Activated T-cell treated with anti-CD3 and anti-CD28 coated beads, Interleukin-2, amount 50 U/mL, for 4 hours (primary cell): ENCODE data around the gene ALKBH2. TPM values are rescaled to one million over a fixed set of nuclear protein-coding genes. Genes with fewer than 3 reads are reported as not detected.

Source experiments
- ATAC-seq, 2 donors: fragments of 200-7000 bp; cut with Tn5 transposase; one replicate each; pipeline ENCODE4 v1.10.0; 2021
- DNase-seq: peaks from one replicate; pipeline ENCODE4 v3.0.0-alpha.2; 2020
- H3K27me3 Mint-ChIP-seq: one replicate; pipeline ENCODE4 v1.8.0; 2021; ENCODE audit warnings: low read depth, mixed read lengths
- H3K36me3 Mint-ChIP-seq: one replicate; pipeline ENCODE4 v1.8.0; 2022; ENCODE audit warnings: mixed read lengths; ENCODE audit not compliant: insufficient read depth
- H3K4me1 Mint-ChIP-seq: one replicate; pipeline ENCODE4 v1.8.0; 2021; ENCODE audit warnings: low read depth, mixed read lengths
- H3K4me3 Mint-ChIP-seq: one replicate; pipeline ENCODE4 v1.8.0; 2021; ENCODE audit warnings: mild to moderate bottlenecking, moderate library complexity, mixed read lengths
- H3K9me3 Mint-ChIP-seq: one replicate; pipeline ENCODE4 v1.8.0; 2021; ENCODE audit warnings: mixed read lengths
- total RNA-seq, 3 donors: library from RNA; stranded (reverse); gene quantifications; one replicate each; pipeline ENCODE4 v1.2.1, GENCODE V29; 2021

Gene ALKBH2
- total RNA-seq, 3 donors from 2014 or later, result 59.8 to 73.2 (median 71.4) TPM

GRCh38 chr12:109044241-109044640 lies 49.0 kb downstream of the ALKBH2 start:
- Mint-ChIP-seq H3K4me3 (no peak overlapping the region), H3K27me3 (peaks cover 18% of the 10 kb centered on the region), H3K9me3 (peaks cover 3% of the 10 kb centered on the region), H3K4me1 (no peaks in the 10 kb centered on the region), H3K36me3 (no peaks in the 10 kb centered on the region)
- no peak for DNase-seq
- ATAC-seq, result no peak

Other genes with a start within 250 kb of the ALKBH2 start
- 10 to 100 TPM; 17.0 to 20.7 (median 18.2) TPM for gene SSH1, start 235.9 kb downstream of the ALKBH2 start, total RNA-seq
- gene DAO, start 213.4 kb downstream of the ALKBH2 start, total RNA-seq, result not detected
- not detected for gene SVOP, start 72.4 kb downstream of the ALKBH2 start, total RNA-seq
- gene USP30, start 40.9 kb downstream of the ALKBH2 start, total RNA-seq, result 10 to 100 TPM in 1 of 3 donors, 1 to 10 TPM in 2; 5.6 to 11.5 (median 8.6) TPM
- 100 to 1,000 TPM in 2 of 3 donors, 10 to 100 TPM in 1; 91.9 to 134 (median 117) TPM for gene UNG, start 4.1 kb upstream of the ALKBH2 start, total RNA-seq
- gene ACACB, start 23.1 kb upstream of the ALKBH2 start, total RNA-seq, result 1 to 10 TPM; 1.6 to 4.5 (median 3.8) TPM
- not detected for gene FOXN4, start 215.8 kb upstream of the ALKBH2 start, total RNA-seq